GM18907 (cell line): ENCODE results near the gene CLTB.
"Not testable (repeated sequence)": the region's sequence is repeated elsewhere in the genome, so short reads cannot be mapped to it uniquely, and the experiment has no call there.

Experiments used
- ATAC-seq: cut with Tn5 transposase; IDR thresholded peaks from one replicate; pipeline ENCODE4 v1.9.1; 2021; ENCODE audit warnings: mild to moderate bottlenecking, moderate library complexity; ENCODE audit not compliant: unreplicated experiment

Gene CLTB, protein sequence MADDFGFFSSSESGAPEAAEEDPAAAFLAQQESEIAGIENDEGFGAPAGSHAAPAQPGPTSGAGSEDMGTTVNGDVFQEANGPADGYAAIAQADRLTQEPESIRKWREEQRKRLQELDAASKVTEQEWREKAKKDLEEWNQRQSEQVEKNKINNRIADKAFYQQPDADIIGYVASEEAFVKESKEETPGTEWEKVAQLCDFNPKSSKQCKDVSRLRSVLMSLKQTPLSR

DNA sequence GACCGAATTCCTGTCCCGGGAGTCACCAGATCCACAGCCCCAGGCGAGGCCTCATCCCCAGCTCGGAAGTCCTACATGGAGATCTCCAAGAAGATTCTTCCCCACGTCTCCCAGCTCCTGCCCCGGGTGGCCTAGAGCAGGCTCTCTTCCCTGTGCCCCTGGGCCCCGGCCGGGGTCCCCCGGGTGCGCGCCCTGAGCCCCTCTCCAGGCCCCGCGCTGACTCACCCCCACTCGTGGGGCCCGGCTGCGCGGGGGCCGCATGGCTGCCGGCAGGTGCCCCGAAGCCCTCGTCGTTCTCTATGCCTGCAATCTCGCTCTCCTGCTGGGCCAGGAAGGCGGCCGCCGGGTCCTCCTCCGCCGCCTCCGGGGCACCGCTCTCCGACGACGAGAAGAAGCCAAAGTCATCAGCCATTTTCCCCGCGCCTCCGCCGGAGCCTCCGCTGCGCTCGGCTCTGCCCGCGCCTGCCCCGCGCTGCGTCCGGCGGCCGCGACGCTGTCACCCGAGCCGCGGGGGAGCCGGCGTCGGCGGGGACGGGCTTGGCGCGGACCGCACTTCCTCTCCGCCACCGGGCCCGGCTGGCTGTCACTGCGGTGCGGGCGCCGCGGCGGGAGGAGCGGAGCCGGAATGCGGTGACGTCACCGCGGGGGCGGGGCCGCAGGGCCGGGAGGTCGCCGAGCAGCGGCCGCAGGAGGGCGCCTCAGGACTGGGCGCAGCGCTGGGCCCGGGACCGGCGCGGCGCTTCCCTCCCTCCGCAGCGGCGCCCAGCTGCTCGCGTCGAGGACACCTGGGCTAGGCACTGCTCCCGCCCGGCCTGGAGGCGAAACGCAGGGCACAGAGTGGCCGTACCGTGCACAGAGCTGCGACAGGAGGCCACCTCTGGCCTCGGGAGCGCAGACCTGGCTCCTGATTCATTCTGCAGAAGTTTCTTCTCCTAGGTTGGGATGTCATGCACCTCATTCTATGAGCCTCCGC is at the start of gene CLTB:
Gene CLTB (minus strand): TSS at position 588 of the 973 bp plus-strand sequence. CDS start 176 bp downstream, at position 412.
- peak; percentile 87 for ATAC-seq

DNA sequence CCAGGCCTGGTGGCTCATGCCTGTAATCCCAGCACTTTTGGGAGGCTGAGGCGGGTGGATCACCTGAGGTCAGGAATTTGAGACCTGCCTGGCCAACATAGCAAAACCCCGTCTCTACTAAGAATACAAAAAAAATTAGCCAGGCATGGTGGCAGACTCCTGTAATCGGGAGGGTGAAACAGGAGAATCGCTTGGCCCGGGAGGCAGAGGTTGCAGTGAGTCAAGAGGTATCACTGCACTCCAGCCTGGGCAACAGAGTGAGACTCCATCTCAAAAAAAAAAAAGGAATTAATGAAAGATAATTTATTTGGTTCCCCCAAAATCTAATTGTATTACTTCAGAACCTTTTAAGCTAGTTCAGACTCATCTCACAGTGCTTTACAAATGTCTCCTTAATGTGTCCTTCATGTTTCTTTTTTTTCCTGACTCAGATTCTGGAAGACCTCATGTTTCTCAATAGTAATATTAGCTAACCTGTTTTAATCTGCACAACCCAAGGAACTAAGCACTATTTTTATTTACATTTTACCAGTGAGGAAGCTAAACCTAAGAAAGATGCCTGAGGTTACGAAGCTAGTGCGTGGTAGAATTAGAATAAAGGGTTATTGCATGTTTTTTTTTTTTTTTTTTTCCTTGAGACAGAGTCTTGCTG is 46.9 kb upstream of the CLTB start:
- ATAC-seq, result no peak

DNA sequence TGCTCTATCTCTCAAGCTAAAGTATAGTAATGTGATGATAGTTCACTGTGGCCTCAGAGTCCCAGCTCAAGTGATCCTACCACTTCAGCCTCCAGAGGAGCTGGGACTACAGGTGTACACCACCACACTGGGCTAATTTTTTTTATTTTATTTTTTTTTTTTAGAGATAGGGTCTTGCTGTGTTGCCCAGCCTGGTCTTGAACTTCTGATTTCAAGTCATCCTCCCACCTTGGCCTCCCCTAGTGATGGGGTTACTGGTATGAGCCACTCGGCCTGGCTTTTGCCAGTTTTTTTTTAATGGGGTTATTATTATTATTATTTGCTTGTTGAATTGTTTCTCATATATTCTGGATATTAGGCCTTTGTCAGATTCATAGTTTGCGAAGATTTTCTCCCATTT is 45.0 kb upstream of the CLTB start:
- ATAC-seq, result no peak

DNA sequence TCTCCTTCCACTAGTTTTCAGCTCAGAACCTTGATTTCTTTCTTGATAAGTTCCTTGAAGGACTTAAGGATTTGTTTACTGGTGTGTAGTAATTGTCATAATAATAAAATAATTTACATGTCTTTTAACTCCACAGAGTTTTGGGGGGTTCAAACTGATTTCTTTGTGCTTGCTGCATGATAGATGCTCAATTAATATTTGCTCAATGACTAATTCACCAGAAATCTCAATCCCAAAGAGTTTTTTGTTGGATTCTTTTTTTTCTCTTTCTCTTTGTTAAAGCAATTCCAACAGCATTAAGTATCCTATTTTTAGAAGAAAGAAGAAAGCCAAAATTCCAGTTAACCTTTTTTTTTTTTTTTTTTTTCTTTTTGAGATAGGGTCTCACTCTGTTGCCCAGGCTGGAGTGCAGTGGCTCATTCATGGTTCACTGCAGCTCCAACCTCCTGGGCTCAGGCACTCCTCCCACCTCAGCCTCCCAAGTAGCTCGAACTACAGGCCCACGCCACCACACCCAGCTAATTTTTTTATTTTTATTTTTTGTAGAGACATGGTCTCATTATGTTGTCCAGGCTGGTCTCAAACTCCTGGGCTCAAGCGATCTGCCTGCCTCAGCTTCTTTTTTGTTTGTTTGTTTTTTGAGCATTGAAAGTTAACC is 42.7 kb upstream of the CLTB start:
- no peak for ATAC-seq

DNA sequence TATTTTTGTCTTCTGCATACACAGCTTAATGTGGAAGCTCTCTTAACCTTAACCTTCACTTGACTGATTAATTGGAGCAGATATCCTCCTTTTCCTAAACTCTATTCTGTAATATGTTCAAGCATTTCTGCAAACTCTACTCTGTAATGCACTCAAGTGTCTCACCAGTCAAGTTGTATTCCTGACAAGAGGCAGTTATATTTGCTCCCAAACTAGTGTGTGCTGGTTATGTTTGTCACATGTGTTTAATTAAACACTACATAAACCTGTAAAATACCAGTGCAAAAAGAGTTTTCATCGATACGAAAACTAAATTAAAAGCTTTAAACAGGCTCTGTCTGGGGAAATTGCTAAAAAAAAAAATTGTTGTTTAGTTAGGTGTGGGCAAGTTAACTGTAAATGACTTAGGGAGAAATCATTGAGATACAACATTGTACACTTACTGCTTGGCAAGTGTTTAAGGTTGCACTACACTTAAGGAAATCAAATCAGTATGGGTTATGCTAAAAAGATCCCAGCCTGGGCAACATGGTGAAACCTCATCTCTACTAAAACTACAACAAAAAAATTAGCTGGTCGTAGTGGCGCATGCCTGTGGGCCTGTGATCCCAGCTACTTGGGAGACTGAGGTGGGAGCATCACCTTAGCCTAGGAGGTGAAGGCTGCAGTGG is 38.5 kb upstream of the CLTB start:
- no peak for ATAC-seq

DNA sequence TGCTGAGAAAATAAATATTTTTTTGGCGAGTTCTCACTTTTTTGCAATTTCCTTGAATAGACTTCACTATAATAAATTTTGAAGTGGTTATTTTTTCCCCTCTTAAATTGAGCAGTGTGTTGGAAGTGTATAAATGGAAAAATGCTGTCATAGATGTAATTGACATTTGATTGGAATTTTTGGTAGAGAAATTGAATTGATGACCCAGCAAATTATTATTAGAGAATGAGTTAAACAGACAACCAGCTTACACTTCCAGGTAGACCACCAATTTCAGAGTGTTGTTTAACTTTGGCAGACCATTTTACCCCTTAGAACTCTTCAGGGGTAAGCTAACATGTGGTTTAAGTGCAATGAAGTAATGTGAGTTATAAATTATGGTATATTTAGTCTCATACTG is 33.7 kb upstream of the CLTB start:
- no peak for ATAC-seq

DNA sequence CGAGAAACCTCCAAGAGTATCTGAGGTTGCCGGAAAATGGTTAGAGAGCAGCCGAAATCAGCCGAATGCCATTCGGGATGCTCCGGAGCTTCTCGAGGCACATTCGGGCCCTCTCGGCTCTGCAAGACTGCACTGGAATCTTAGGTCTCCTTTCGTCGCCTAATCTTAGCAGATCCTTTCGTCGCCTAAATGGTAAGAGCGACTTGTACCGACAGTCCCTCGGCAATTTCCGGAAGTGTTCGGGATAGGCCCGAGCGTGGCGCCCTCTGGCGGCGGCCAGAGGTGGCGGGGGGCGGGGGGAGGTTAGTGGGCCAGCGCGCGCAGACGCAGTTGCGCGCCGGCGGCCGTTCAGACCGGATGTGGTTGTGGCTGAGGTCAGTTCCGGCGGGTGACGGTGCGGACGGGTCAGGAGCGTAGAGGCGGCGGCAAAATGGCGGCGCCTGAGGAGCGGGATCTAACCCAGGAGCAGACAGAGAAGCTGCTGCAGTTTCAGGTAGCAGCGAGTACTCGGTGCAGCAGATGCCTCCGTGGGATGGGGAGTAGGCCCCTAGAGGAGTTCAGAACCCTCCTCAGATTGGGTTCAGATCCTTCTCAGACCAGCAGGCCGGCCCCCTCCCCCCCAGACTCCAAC is 31.8 kb upstream of the CLTB start, which contains the start of gene FAF2:
Gene FAF2 (plus strand): TSS at position 408 of the 631 bp plus-strand sequence. CDS start 23 bp downstream, at position 431.
- ATAC-seq, result peak; percentile 96

DNA sequence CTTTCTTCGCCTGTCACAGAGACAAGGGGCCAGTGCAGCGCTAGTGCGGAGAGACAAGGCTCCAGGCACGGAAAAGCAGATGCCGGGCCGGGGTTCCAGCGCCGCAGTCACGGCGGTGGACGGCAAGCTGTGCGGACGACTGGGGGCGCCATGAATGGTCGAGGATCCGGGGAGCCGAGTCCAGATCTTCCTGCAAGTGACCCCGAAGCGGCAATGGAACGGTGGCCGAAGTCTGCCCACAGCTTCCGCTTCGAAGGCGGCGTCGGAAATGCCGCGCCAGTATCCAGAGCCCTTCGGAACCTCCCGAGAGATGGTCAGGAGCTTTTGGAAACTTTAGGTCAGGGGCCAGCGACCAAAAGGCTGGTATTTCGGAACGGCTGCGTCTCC is 31.2 kb upstream of the CLTB start:
- peak; percentile 36 for ATAC-seq

DNA sequence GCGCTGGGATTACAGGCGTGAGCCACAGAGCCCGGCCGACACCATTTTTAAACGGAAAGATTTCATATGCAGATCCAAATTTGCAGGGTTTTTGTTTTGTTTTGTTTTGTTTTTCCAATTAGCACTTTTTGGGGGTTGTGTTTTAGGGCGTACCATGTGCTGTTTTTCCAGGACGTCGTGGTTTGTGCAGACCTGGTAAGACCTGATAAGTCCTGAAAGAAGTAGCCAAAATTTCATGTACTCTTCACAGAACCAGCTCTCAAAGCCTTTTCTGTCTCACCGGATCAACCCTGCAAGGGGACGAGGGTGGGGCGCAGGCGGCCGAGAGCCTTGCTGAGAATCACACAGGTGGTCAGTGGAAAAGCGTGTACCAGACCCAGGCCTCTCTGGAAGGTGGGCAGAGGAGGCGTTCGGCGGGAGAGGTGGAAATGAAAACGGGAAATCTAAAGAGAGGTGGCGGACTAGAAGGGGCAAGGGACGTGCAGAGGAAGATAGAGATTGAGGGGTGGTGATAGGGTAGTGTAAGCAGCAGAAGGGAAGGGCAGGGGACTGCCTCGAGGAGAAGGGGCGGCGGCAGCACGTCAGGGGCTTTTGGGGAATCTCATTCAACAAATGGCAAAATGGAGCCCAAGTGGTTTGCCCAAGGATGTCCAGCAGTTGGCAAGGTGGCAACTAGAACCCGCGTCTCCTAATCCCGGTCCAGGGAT is 30.7 kb upstream of the CLTB start:
- ATAC-seq, result no peak

DNA sequence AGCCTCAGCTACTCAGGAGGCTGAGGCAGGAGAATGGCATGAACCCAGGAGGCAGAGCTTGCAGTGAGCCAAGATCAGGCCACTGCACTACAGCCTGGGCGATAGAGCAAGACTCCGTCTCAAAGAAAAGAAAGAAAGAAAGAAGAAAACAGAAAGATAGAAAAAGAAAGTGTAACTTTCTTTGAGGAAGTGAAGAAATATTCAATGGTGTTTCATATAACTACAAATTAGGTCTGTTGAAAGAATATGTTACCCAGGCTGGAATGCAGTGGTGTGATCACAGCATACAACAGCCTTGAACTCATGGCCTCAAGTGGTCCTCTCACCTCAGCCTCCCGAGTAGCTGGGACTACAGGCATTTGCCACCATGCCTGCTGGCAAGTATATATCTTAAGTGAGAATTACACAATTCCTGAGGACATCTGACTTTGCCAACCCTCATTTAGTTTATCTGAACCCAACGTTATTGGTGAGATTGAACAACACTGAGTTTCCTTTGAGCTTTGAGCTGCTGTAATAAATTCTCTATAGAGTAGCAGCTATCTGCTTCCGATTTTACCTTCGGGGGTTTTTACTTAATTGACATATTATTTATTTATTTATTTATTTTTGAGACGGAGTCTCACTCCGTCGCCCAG is 29.8 kb upstream of the CLTB start:
- no peak for ATAC-seq

DNA sequence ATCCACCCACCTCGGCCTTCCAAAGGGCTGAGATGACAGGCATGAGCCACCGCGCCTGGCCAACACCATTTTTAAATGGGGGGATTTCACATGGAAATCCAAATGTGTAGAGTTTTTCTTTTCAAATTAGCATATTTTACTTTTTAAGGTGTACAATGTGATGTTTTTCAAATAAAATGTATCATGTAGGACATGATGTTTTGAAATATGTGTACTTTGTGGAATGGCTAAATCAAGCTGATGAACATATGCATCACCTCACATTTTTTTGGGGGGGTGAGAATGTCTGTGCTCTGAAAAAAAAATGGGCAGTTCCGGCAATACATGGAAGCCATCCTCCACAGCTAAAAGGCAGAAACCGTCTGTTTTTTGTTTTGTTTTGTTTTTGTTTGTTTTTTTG is 28.4 kb upstream of the CLTB start:
- ATAC-seq, result no peak

DNA sequence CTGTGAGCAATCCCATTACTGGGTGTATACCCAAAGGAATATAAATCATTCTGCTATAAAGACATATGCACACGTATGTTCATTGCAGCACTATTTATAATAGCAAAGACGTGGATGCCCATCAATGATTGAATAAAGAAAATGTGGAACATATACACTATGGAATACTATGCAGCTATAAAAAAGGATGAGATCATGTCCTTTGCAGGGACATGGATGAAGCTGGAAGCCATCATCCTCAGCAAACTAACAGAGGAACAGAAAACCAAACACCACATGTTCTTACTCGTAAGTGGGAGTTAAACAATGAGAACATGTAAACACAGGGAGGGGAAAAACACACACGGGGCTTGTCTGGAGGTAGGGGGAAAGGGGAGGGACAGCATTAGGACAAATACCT is 26.6 kb upstream of the CLTB start:
- ATAC-seq, result not testable (repeated sequence)

DNA sequence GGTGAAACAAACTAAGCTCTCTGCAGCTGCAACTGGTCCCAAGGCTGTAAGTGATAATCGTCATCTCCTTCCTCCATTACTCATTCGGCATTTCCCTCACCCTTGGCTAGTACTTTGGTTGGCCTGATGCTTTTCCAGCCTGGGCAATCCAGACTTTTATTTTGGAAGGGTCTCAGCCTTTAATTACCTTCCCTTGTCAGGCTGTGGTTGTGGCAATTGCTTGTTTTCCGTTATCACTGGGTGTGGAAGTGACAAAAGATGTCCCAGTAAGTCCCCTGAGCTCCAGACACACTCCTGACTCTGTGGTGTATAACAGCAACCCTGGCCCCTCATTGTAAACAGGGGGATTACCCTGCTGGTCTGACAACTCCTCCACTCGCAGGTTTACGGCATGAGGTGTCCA is 25.6 kb upstream of the CLTB start:
- ATAC-seq, result no peak

DNA sequence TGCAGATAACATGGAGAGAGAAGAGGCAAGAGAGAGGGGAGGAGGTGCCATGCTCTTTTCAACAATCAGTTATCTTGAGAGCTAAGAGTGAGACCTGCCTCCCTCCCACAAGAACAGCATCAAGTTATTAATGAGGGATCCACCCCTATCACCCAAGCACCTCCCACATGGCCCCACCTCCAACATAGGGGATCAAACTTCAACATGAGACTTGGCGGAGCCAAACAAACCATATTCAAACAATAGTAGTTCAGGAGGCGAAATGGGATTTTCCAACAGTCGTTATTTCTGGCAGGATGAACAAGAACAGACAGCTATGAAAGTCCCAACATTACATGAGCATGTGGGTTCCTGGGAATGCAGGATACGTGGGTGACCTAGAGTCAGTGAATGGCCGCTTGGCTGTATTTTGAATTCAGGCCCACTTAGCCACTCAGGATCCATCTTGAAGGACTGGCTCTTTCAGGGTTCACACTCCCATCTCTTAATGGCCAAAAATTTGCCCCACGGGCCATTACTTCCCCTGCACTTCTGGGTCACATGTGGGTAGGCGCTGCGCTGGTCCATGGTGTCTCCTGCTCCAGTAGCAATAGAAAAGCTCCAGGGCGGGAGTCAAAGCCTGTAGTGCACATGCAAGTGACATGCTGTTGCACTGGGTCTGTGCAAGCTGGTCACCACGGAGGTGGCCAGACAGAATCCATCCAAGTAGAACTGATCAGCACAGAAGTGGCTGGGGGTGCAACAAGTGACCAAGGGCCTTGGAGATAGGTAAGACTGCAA is 24.8 kb upstream of the CLTB start:
- no peak for ATAC-seq

DNA sequence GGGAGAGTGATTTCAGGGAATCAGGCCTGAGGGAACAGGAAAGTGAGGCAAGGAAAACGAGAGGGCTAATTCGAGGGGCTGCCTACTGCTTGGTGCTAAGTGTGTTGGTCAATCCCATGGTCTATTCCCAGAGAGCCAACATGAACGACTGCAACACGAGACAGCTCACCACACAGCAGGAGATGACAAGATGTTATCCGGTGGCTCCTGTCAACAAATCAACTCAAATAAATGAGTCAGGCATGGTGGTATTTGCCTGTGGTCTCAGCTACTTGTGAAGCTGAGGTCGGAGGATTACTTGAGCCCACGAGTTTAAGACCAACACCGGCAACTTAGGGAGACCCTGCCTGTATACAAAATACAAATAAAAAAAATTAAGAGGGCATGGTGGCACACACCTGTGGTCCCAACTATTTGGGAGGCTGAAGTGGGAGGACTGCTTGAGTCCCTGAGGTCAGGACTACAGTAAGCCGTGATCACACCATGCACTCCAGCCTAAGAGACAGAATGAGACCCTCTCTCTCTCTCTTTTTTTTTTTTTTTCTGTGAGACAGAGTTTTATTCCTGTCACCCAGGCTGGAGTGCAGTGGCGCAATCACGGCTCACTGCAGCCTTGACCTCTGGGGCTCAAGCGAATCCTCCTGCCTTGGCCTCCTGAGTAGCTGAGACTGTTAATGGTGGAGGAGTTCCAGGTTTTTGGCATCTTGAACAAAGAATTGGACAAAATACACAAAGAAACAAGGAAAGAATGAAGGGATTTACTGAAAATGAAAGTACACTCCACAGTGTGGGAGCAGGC is 22.8 kb upstream of the CLTB start:
- ATAC-seq, result no peak

DNA sequence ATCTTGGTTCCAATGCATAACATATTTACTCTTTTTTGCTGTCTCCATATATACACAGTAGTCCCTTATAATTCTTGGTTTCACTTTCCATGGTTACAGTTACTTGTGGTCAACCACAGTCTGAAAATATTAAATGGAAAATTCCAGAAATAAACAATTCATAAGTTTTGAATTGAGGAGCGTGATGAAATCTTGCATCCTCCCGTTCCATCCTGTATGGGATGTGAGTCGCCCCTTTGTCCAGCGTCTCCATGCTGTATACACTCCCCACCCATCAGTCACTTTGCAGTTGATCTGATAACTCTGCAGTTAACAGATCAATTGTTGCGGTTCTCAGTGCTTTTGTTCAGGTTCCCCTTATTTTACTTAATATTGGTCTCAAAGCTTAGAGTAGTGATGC is 20.3 kb upstream of the CLTB start:
- ATAC-seq, result no peak

DNA sequence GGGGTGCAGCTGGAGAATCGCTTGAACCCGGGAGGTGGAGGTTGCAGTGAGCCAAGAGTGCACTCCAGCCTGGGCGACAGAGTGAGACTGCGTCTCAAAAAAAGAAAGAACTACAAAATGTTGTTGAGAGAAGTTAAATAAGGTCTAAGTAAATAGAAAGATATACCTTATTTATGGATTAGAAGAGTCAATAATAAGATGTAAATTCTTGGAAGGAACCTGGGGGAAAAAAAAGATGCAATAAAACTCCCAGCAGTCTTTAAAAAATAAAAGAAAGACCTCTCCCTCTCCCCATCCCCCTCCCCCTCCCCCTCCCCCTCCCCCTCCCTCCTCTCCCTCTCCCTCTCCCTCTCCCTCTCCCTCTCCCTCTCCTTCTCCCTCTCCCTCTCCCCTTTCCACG is 16.4 kb upstream of the CLTB start:
- ATAC-seq, result no peak
